Glutamatergic neuron (in vitro differentiated cells): Measurements from ENCODE around the gene CDC45. TPM values are rescaled to one million over a fixed set of nuclear protein-coding genes. Genes with fewer than 3 reads are reported as not detected.
"Not testable (repeated sequence)": the region's sequence is repeated elsewhere in the genome, so short reads cannot be mapped to it uniquely, and the experiment has no call there.

Source experiments
- DNase-seq: peaks from one replicate; pipeline ENCODE4 v3.0.0; 2022
- H3K27ac Mint-ChIP-seq: one replicate; pipeline ENCODE4 v1.8.0; 2020; ENCODE audit warnings: mild to moderate bottlenecking, mixed read lengths, inconsistent platforms; ENCODE audit not compliant: unreplicated experiment
- H3K27me3 Mint-ChIP-seq: one replicate; pipeline ENCODE4 v1.8.0; 2020; ENCODE audit warnings: mild to moderate bottlenecking, moderate library complexity, mixed read lengths, inconsistent platforms; ENCODE audit not compliant: unreplicated experiment
- H3K36me3 Mint-ChIP-seq: one replicate; pipeline ENCODE4 v1.8.0; 2020; ENCODE audit warnings: mild to moderate bottlenecking, mixed read lengths, inconsistent platforms; ENCODE audit not compliant: unreplicated experiment
- H3K4me1 Mint-ChIP-seq: one replicate; pipeline ENCODE4 v1.8.0; 2020; ENCODE audit warnings: mild to moderate bottlenecking, low read depth, mixed read lengths, inconsistent platforms; ENCODE audit not compliant: unreplicated experiment
- H3K4me3 Mint-ChIP-seq: one replicate; pipeline ENCODE4 v1.8.0; 2020; ENCODE audit warnings: mild to moderate bottlenecking, mixed read lengths, inconsistent platforms; ENCODE audit not compliant: unreplicated experiment
- H3K9me3 Mint-ChIP-seq: one replicate; pipeline ENCODE4 v1.8.0; 2020; ENCODE audit warnings: mild to moderate bottlenecking, moderate library complexity, mixed read lengths, inconsistent platforms; ENCODE audit not compliant: unreplicated experiment
- CTCF ChIP-seq: fragments of 200-600 bp; sonication (generic); IDR thresholded peaks from one replicate; pipeline ENCODE4 v1.5.0; 2021; ENCODE audit not compliant: partially characterized antibody, unreplicated experiment
- total RNA-seq: library from RNA; stranded (reverse); fragmentation: NEBNext Ultra II Directional; extraction: Animal tissue kit (Norgen Biotek cat#: 25700); gene quantifications from one replicate; pipeline ENCODE4 v1.2.1, GENCODE V29; 2021; ENCODE audit not compliant: unreplicated experiment

Gene CDC45
- total RNA-seq, 1 donor from 2014 or later = 3.5 TPM

- Mint-ChIP-seq H3K4me3 (no peak overlapping the region), H3K36me3 (no peaks in the 10 kb centered on the region), H3K9me3 (peaks cover 1% of the 10 kb centered on the region), H3K27ac (no peak overlapping the region), H3K27me3 (peaks cover 8% of the 10 kb centered on the region), H3K4me1 (peaks cover 7% of the 10 kb centered on the region)
- TF ChIP-seq CTCF = no peak
- DNase-seq = no peak
Measured at GRCh38 chr22:19529811-19530210, 50.1 kb downstream of the CDC45 start.

- no peak overlapping the region for H3K4me3 Mint-ChIP-seq
- peaks cover 8% of the 10 kb centered on the region for H3K27me3 Mint-ChIP-seq
Measured at GRCh38 chr22:19530751-19531150, 51.0 kb downstream of the CDC45 start.

GRCh38 chr22:19531327-19531726 is 51.6 kb downstream of the CDC45 start:
- H3K27ac Mint-ChIP-seq, DNase-seq, H3K4me3 Mint-ChIP-seq, H3K9me3 Mint-ChIP-seq, H3K36me3 Mint-ChIP-seq, H3K4me1 Mint-ChIP-seq, H3K27me3 Mint-ChIP-seq: not testable (repeated sequence)

More at GRCh38 chr22:19530751-19531150, 51.0 kb downstream of the CDC45 start:
- no peak for TF ChIP-seq CTCF
- no peak overlapping the region for H3K27ac Mint-ChIP-seq
- peaks cover 1% of the 10 kb centered on the region for H3K9me3 Mint-ChIP-seq
- DNase-seq = no peak
- H3K36me3 Mint-ChIP-seq = no peaks in the 10 kb centered on the region
- H3K4me1 Mint-ChIP-seq = peaks cover 7% of the 10 kb centered on the region

GRCh38 chr22:19533049-19533626 is 53.4 kb downstream of the CDC45 start:
- Mint-ChIP-seq H3K9me3 (peaks cover 1% of the 10 kb centered on the region), H3K27me3 (no peaks in the 10 kb centered on the region), H3K4me1 (no peaks in the 10 kb centered on the region), H3K27ac (no peak overlapping the region), H3K4me3 (no peak overlapping the region), H3K36me3 (no peaks in the 10 kb centered on the region)
- no peak for TF ChIP-seq CTCF
- DNase-seq = no peak

- Mint-ChIP-seq H3K27ac (no peak overlapping the region), H3K4me1 (no peaks in the 10 kb centered on the region), H3K9me3 (peaks cover 1% of the 10 kb centered on the region), H3K27me3 (no peaks in the 10 kb centered on the region), H3K36me3 (no peaks in the 10 kb centered on the region), H3K4me3 (no peak overlapping the region)
- no peak for DNase-seq
- no peak for TF ChIP-seq CTCF
Measured at GRCh38 chr22:19533857-19534256, 54.1 kb downstream of the CDC45 start.

- Mint-ChIP-seq H3K4me3 (no peak overlapping the region), H3K9me3 (peaks cover 1% of the 10 kb centered on the region), H3K4me1 (no peaks in the 10 kb centered on the region), H3K36me3 (no peaks in the 10 kb centered on the region), H3K27me3 (no peaks in the 10 kb centered on the region), H3K27ac (no peak overlapping the region)
- no peak for DNase-seq
- TF ChIP-seq CTCF = no peak
Measured at GRCh38 chr22:19535001-19535400, 55.3 kb downstream of the CDC45 start.
